Endothelial cell (in vitro differentiated cells): ENCODE data around the gene TFDP1. TPM values are rescaled to one million over a fixed set of nuclear protein-coding genes. Genes with fewer than 3 reads are reported as not detected.
A peak's percentile ranks its signal among the peaks of the same experiment; 100 is the strongest.

ENCODE experiments used
- DNase-seq: peaks from one replicate; pipeline ENCODE4 v3.0.0; 2021; ENCODE audit warnings: low spot score
- H3K27ac Mint-ChIP-seq: one replicate; pipeline ENCODE4 v1.8.0; 2021; ENCODE audit warnings: mixed read lengths, inconsistent platforms; ENCODE audit not compliant: unreplicated experiment
- H3K27me3 Mint-ChIP-seq: one replicate; pipeline ENCODE4 v1.8.0; 2021; ENCODE audit warnings: mild to moderate bottlenecking, moderate library complexity, mixed read lengths, inconsistent platforms; ENCODE audit not compliant: unreplicated experiment
- H3K36me3 Mint-ChIP-seq: one replicate; pipeline ENCODE4 v1.8.0; 2021; ENCODE audit warnings: mild to moderate bottlenecking, low read depth, mixed read lengths, inconsistent platforms; ENCODE audit not compliant: unreplicated experiment
- H3K4me1 Mint-ChIP-seq: one replicate; pipeline ENCODE4 v1.8.0; 2021; ENCODE audit warnings: mild to moderate bottlenecking, mixed read lengths, inconsistent platforms; ENCODE audit not compliant: unreplicated experiment
- H3K4me3 Mint-ChIP-seq: one replicate; pipeline ENCODE4 v1.8.0; 2021; ENCODE audit warnings: mild to moderate bottlenecking, mixed read lengths, inconsistent platforms; ENCODE audit not compliant: unreplicated experiment
- H3K9me3 Mint-ChIP-seq: one replicate; pipeline ENCODE4 v1.8.0; 2021; ENCODE audit warnings: mixed read lengths, inconsistent platforms; ENCODE audit not compliant: unreplicated experiment
- CTCF ChIP-seq: fragments of 200-600 bp; sonication (generic); IDR thresholded peaks from one replicate; pipeline ENCODE4 v1.5.0; 2021; ENCODE audit warnings: antibody characterized with exemption; ENCODE audit not compliant: unreplicated experiment
- total RNA-seq: library from RNA; stranded (reverse); fragmentation: NEBNext Ultra II Directional; extraction: Animal tissue kit (Norgen Biotek cat#: 25700); gene quantifications from one replicate; pipeline ENCODE4 v1.2.1, GENCODE V29; 2021; ENCODE audit not compliant: unreplicated experiment

TFDP1 gene
- total RNA-seq, 1 donor from 2014 or later = 65.8 TPM

DNA sequence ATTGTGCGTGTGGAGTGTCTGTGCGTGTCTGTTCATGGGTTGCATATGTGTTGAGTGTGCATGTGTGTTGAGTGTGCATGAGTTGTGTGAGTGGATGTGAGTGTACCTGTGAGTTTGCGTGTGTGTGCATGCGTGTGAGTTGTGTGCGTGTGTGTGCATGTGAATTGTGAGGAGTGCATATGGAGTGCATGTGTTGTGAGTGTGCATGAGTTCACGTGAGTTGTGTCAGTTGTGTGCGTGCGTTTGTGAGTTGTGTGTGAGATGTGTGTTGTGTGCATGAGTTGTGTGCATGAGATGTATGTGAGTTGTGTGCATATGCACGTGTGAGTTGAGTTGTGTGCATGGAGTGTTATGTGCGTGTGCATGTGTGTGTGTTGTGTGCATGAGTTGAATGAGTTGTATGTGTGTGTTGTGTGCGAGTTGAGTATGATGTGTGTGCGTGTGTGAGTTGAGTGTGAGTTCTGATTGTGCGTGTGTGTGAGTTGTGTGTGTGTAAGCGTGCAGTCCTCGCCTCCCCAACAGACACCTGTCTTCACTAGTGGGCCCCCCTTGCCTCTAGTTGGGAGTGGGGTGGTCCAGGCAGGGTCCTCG lies 29.3 kb downstream of the TFDP1 start:
- Mint-ChIP-seq H3K4me1 (peaks cover 8% of the 10 kb centered on the region), H3K4me3 (no peak overlapping the region), H3K36me3 (peaks cover 31% of the 10 kb centered on the region), H3K9me3 (no peaks in the 10 kb centered on the region), H3K27ac (no peak overlapping the region), H3K27me3 (peaks cover 3% of the 10 kb centered on the region)
- DNase-seq = no peak
- TF ChIP-seq CTCF = no peak

DNA sequence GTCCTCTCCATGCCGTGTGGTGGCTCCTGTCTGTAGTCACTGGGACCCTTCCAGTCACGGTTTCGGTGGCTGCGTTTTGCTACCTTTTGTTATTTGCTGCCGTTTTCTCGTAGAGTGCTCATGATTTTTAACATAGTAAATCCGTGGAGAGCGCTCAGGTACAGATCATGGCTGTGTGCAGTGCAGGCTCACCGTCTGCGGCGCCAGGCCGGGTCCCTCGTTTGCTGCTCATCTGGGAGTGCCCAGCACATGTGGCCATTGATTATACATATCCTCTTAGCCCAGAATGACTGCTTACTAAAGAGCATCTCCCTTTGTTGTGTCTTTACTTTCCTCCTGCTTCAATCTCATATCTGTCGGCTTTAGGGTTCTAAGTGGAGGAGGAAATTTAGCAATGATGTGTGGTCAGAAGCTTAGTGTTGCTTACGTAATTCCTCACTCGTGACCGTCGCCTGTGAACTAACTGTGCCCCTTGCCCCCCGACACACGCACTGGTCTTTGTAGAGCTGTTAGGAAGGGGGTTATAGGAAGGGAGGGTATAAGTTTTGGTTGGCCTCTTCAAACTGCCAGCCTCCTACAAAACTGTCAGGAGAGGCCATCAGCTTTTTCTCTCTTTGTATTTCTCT lies 31.8 kb downstream of the TFDP1 start:
- peaks cover 24% of the 10 kb centered on the region for H3K36me3 Mint-ChIP-seq
- no peak overlapping the region for H3K4me3 Mint-ChIP-seq
- peak overlapping the region; percentile 3 for H3K27ac Mint-ChIP-seq
- DNase-seq = no peak
- TF ChIP-seq CTCF = no peak
- no peaks in the 10 kb centered on the region for H3K27me3 Mint-ChIP-seq
- H3K9me3 Mint-ChIP-seq = no peaks in the 10 kb centered on the region
- peaks cover 8% of the 10 kb centered on the region for H3K4me1 Mint-ChIP-seq

DNA sequence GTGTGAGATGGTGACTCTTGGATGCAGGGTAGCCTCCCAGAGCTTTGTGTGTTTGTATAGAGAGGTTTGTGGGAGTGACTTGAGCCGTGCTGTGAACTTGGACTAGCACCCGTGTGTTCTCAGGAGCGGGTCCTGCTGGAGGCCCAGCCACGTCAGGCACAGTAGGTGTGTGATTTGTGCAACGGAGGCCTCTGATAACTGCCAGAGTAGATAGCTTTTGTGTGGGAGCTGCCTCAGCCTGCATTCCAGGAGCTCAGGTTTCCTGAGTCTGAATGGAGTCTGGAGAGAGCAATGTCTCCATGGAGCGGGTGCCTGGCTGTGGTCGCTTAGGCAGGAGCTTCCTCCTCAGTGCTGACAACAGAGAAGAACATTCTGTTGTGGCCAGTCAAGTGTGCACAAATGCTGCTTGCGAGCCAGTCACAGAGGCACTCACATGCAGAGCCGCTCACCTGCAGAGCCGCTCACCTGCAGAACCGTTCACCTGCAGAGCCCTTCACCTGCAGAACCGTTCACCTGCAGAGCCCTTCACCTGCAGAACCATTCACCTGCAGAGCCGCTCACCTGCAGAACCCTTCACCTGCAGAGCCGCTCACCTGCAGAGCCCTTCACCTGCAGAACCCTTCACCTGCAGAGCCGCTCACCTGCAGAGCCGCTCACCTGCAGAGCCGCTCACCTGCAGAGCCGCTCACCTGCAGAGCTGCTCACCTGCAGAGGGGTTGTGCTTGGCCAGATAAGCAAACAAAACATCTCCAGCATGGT lies 32.6 kb downstream of the TFDP1 start:
- Mint-ChIP-seq H3K9me3 (no peaks in the 10 kb centered on the region), H3K36me3 (peaks cover 23% of the 10 kb centered on the region), H3K27ac (peak overlapping the region; percentile 3), H3K4me1 (peaks cover 8% of the 10 kb centered on the region), H3K4me3 (no peak overlapping the region), H3K27me3 (peaks cover under 1% of the 10 kb centered on the region)
- TF ChIP-seq CTCF = no peak
- peak; percentile 15 for DNase-seq

GRCh38 chr13:113617961-113618360 lies 33.4 kb downstream of the TFDP1 start:
- no peak overlapping the region for H3K4me3 Mint-ChIP-seq
- no peak for DNase-seq
- peaks cover 24% of the 10 kb centered on the region for H3K36me3 Mint-ChIP-seq
- H3K27ac Mint-ChIP-seq = no peak overlapping the region
- TF ChIP-seq CTCF = no peak
- H3K9me3 Mint-ChIP-seq = no peaks in the 10 kb centered on the region
- peaks cover 2% of the 10 kb centered on the region for H3K27me3 Mint-ChIP-seq
- peaks cover 8% of the 10 kb centered on the region for H3K4me1 Mint-ChIP-seq

DNA sequence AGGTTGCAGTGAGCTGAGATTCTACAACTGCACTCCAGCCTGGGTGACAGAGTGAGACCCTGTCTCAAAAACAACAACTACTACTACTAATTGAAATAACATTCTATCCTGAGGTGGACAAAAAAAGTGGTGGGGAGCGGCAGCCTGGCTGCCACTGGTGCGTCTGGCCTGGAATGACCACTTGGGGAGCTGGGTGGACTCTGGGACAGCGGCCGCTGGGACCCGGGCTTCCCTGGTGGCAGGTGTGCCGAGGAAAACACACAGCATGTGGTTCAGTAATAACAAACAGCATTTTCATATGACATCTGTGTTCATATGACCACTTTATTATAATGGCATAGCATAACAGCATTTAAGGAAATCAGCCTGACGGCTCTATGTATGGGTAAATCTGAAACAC lies 33.9 kb downstream of the TFDP1 start:
- no peak overlapping the region for H3K4me3 Mint-ChIP-seq

More for the DNA sequence above, 33.9 kb downstream of the TFDP1 start:
- Mint-ChIP-seq H3K4me1 (peaks cover 8% of the 10 kb centered on the region), H3K27me3 (peaks cover 2% of the 10 kb centered on the region), H3K36me3 (peaks cover 27% of the 10 kb centered on the region), H3K9me3 (no peaks in the 10 kb centered on the region), H3K27ac (no peak overlapping the region)
- no peak for TF ChIP-seq CTCF
- no peak for DNase-seq
